HEK293 (cell line): ENCODE data around the gene PSMD5.

Experiments used
- CTCF ChIA-PET: fragments of 350-600 bp; formaldehyde crosslinking; extraction: SDS; loops from one replicate; lab custom pipeline; 2021; ENCODE audit warnings: antibody characterized with exemption; lab: Yijun Ruan, JAX
- POLR2A ChIA-PET: fragments of 300-600 bp; formaldehyde crosslinking; extraction: SDS; loops from one replicate; lab custom pipeline; 2020; ENCODE audit warnings: antibody characterized with exemption, inconsistent platforms; lab: Yijun Ruan, JAX
- H3K27ac ChIP-seq: fragments of 200-500 bp; sonication (Bioruptor generic); 2 replicates; pipeline ENCODE4 v1.5.1; 2014; ENCODE audit warnings: low read depth, low read length, control low read depth, inconsistent platforms; ENCODE audit errors: extremely low read depth
- H3K36me3 ChIP-seq, 2 experiments: fragments of 200-500 bp in 1 of 2; sonication (Bioruptor generic) in 1 of 2; 1 replicate in 1 of 2; 2 replicates in 1 of 2; pipeline ENCODE4 v1.5.1; 2014 to 2017; ENCODE audit warnings: inconsistent platforms in 2 of 2, low read length in 2 of 2; ENCODE audit not compliant: control insufficient read depth in 2 of 2, insufficient read depth in 1 of 2
- H3K4me1 ChIP-seq: fragments of 200-500 bp; sonication (Bioruptor generic); 2 replicates; pipeline ENCODE4 v1.5.1; 2014; ENCODE audit warnings: mild to moderate bottlenecking, low read length, inconsistent platforms; ENCODE audit not compliant: control insufficient read depth, insufficient read depth
- H3K4me3 ChIP-seq: 2 replicates; pipeline ENCODE4 v1.5.1; 2011; ENCODE audit warnings: low read depth, mild to moderate bottlenecking, control low read depth, low read length, moderate library complexity
- H3K9me3 ChIP-seq: fragments of 200-500 bp; sonication (Bioruptor generic); 2 replicates; pipeline ENCODE4 v1.5.1; 2014; ENCODE audit warnings: low read depth, low read length, inconsistent platforms; ENCODE audit not compliant: control insufficient read depth, insufficient read depth
- SP7 ChIP-seq: fragments of 450-650 bp; formaldehyde crosslinking; IDR thresholded peaks from 2 replicates; pipeline ENCODE4 v1.5.1; 2016; ENCODE audit warnings: missing biosample characterization, missing genetic modification characterization
- ZBTB48 ChIP-seq: fragments of 450-650 bp; formaldehyde crosslinking; IDR thresholded peaks from 2 replicates; pipeline ENCODE4 v1.5.1; 2016; ENCODE audit warnings: missing biosample characterization, missing genetic modification characterization
- ZNF175 ChIP-seq: fragments of 450-650 bp; formaldehyde crosslinking; IDR thresholded peaks from 2 replicates; pipeline ENCODE4 v1.5.1; 2016; ENCODE audit warnings: missing biosample characterization, missing genetic modification characterization
- ZNF239 ChIP-seq: fragments of 450-650 bp; formaldehyde crosslinking; IDR thresholded peaks from 2 replicates; pipeline ENCODE4 v1.5.1; 2016; ENCODE audit warnings: missing biosample characterization, missing genetic modification characterization
- ZNF24 ChIP-seq: fragments of 450-650 bp; formaldehyde crosslinking; IDR thresholded peaks from 2 replicates; pipeline ENCODE4 v1.5.1; 2016; ENCODE audit warnings: missing biosample characterization, missing genetic modification characterization
- ZNF473 ChIP-seq: fragments of 450-650 bp; formaldehyde crosslinking; IDR thresholded peaks from 2 replicates; pipeline ENCODE4 v1.5.1; 2017; ENCODE audit warnings: missing biosample characterization, missing genetic modification characterization
- ZNF529 ChIP-seq: fragments of 450-650 bp; formaldehyde crosslinking; IDR thresholded peaks from 2 replicates; pipeline ENCODE4 v1.5.1; 2017; ENCODE audit warnings: missing genetic modification characterization, missing biosample characterization; ENCODE audit not compliant: insufficient replicate concordance
- ZNF555 ChIP-seq: fragments of 450-650 bp; formaldehyde crosslinking; conservative IDR thresholded peaks from 2 replicates; pipeline ENCODE4 v1.5.1; 2017; ENCODE audit warnings: missing biosample characterization, mild to moderate bottlenecking, missing genetic modification characterization, inconsistent platforms
- ZNF600 ChIP-seq: fragments of 450-650 bp; formaldehyde crosslinking; IDR thresholded peaks from 2 replicates; pipeline ENCODE4 v1.5.1; 2016; ENCODE audit warnings: missing biosample characterization, missing genetic modification characterization
- ZNF624 ChIP-seq: fragments of 450-650 bp; formaldehyde crosslinking; IDR thresholded peaks from 2 replicates; pipeline ENCODE4 v1.5.1; 2017; ENCODE audit warnings: missing biosample characterization, missing genetic modification characterization
- ZNF768 ChIP-seq: fragments of 450-650 bp; formaldehyde crosslinking; IDR thresholded peaks from 2 replicates; pipeline ENCODE4 v1.5.1; 2018; ENCODE audit warnings: missing biosample characterization, mild to moderate bottlenecking, missing genetic modification characterization
- ZNF777 ChIP-seq: fragments of 450-650 bp; formaldehyde crosslinking; IDR thresholded peaks from 2 replicates; pipeline ENCODE4 v1.5.1; 2017; ENCODE audit warnings: missing biosample characterization, missing genetic modification characterization, borderline replicate concordance
- TF ChIP-seq, protein P1 (sequence below): fragments of 450-650 bp; formaldehyde crosslinking; IDR thresholded peaks from 2 replicates; pipeline ENCODE4 v1.5.1; 2016; ENCODE audit warnings: missing biosample characterization, missing genetic modification characterization
- TF ChIP-seq, protein P2 (sequence below): fragments of 450-650 bp; formaldehyde crosslinking; IDR thresholded peaks from 2 replicates; pipeline ENCODE4 v1.5.1; 2016; ENCODE audit warnings: missing biosample characterization, missing genetic modification characterization
- TF ChIP-seq, protein P3 (sequence below): fragments of 450-650 bp; formaldehyde crosslinking; IDR thresholded peaks from 2 replicates; pipeline ENCODE4 v1.5.1; 2017; ENCODE audit warnings: missing biosample characterization, missing genetic modification characterization
- TF ChIP-seq, protein P4 (sequence below): fragments of 450-650 bp; formaldehyde crosslinking; IDR thresholded peaks from 2 replicates; pipeline ENCODE4 v1.5.1; 2016; ENCODE audit warnings: missing biosample characterization, missing genetic modification characterization
- TF ChIP-seq, protein P5 (sequence below): fragments of 450-650 bp; formaldehyde crosslinking; conservative IDR thresholded peaks from 2 replicates; pipeline ENCODE4 v1.5.1; 2016; ENCODE audit warnings: low read depth, missing biosample characterization, missing genetic modification characterization

Gene PSMD5

DNA sequence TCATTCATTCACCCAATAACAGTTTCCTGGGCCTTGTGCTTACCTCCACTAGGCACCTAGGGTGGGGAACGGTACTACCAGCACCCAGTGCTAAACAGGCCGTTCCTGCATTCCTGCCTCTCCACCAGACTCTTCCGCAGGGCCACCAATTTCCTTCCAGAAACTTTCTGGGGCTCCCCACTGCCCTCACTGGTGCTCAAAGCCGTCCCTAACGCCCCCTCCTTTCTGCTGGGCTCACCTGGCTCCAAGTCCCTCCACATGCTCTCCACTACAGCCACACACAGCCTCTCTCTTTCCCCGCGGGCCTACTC lies 32.9 kb upstream of the PSMD5 start (continued):
- TF ChIP-seq, protein P1, sequence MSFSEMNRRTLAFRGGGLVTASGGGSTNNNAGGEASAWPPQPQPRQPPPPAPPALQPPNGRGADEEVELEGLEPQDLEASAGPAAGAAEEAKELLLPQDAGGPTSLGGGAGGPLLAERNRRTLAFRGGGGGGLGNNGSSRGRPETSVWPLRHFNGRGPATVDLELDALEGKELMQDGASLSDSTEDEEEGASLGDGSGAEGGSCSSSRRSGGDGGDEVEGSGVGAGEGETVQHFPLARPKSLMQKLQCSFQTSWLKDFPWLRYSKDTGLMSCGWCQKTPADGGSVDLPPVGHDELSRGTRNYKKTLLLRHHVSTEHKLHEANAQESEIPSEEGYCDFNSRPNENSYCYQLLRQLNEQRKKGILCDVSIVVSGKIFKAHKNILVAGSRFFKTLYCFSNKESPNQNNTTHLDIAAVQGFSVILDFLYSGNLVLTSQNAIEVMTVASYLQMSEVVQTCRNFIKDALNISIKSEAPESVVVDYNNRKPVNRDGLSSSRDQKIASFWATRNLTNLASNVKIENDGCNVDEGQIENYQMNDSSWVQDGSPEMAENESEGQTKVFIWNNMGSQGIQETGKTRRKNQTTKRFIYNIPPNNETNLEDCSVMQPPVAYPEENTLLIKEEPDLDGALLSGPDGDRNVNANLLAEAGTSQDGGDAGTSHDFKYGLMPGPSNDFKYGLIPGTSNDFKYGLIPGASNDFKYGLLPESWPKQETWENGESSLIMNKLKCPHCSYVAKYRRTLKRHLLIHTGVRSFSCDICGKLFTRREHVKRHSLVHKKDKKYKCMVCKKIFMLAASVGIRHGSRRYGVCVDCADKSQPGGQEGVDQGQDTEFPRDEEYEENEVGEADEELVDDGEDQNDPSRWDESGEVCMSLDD = no peak
- no peak for TF ChIP-seq ZNF529 (tag by site-specific recombination)
- TF ChIP-seq, all 188 proteins: peak for 2

DNA sequence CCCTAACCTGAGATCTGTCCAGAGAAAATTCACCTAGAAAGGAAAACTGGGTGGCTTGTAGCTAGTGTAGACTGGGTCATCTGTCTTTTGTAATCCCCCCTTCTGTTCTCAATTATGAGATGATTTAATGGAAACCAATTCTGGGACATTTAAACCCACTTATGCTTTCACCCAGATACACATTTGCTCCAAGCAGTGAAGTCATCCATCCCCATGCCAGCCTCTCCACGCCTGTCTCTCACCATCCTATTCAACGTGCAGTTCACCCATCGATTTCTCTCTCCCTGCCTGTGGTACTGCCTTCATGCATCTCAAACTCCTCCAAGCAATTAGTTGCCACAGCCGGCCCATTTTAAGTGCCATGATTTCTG lies 32.5 kb upstream of the PSMD5 start:
- TF ChIP-seq ZNF24 (0 out of 2 replicates have a peak, but pooled peaks have one; percentile 20), ZNF175 (tag by site-specific recombination) (no peak), ZNF624 (tag by site-specific recombination) (no peak), ZNF777 (no peak)
- TF ChIP-seq, protein P2, sequence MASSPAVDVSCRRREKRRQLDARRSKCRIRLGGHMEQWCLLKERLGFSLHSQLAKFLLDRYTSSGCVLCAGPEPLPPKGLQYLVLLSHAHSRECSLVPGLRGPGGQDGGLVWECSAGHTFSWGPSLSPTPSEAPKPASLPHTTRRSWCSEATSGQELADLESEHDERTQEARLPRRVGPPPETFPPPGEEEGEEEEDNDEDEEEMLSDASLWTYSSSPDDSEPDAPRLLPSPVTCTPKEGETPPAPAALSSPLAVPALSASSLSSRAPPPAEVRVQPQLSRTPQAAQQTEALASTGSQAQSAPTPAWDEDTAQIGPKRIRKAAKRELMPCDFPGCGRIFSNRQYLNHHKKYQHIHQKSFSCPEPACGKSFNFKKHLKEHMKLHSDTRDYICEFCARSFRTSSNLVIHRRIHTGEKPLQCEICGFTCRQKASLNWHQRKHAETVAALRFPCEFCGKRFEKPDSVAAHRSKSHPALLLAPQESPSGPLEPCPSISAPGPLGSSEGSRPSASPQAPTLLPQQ = no peak
- TF ChIP-seq, protein P3, sequence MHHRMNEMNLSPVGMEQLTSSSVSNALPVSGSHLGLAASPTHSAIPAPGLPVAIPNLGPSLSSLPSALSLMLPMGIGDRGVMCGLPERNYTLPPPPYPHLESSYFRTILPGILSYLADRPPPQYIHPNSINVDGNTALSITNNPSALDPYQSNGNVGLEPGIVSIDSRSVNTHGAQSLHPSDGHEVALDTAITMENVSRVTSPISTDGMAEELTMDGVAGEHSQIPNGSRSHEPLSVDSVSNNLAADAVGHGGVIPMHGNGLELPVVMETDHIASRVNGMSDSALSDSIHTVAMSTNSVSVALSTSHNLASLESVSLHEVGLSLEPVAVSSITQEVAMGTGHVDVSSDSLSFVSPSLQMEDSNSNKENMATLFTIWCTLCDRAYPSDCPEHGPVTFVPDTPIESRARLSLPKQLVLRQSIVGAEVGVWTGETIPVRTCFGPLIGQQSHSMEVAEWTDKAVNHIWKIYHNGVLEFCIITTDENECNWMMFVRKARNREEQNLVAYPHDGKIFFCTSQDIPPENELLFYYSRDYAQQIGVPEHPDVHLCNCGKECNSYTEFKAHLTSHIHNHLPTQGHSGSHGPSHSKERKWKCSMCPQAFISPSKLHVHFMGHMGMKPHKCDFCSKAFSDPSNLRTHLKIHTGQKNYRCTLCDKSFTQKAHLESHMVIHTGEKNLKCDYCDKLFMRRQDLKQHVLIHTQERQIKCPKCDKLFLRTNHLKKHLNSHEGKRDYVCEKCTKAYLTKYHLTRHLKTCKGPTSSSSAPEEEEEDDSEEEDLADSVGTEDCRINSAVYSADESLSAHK = no peak
- H3K27ac ChIP-seq = no peak overlapping the region
- POLR2A ChIA-PET = interaction anchor here (1.5 kb wide), 1 partner anchor 33 kb away, joined by 3 read pairs; the partner anchor contains the start of gene PSMD5

DNA sequence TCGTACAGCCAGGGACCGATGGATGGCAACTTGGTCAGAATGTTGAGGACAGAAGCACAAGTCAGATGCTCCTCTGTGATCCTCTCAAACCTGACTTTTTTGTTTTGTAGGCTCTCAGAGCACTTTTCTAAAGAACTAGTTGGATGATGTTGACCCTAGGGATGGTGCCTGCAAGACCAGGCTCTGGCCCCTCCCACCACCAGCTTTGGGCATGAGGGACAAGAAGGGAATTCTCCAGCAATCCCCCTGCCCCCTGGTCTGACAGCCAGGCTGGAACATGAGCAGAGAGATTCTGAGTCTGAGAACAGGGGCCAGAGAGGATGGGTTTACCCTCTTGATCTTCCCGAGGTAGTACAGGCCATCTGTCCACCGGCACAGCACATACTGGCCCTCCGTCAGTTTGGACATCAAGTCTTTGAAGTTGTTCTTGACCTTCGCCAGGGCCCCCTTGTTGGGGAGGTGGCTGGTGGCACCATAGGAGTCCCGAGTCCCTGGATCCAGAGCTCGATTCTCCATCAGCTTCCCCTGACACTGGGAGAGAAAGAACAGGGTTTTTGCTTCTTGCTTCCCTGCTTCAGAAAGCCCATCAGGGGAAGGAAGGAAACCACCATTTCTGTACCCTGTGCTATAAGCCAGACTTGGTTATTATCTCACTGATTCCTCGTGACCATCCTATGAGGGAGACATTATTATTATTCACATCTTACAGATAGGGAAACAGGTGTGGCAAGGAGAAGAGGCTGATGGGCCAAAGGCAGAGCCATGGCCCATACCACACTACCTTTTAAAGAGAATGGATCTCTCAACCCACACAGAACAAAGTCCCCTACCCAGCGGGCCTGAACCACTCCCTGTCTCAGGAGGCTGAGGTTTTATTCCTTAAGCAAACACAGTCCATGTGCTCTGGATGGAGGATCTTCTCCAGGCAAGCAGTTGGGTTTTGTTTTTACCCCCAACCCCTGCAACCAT lies 31.8 kb upstream of the PSMD5 start:
- Histone ChIP-seq H3K27ac (no peak overlapping the region), H3K9me3 (no peaks in the 10 kb centered on the region), H3K36me3 (peaks cover 0 to 36% of the 10 kb centered on the region in 2 experiments; a peak in 2 of 3 replicates), H3K4me1 (no peaks in the 10 kb centered on the region), H3K4me3 (no peak overlapping the region)
- CTCF ChIA-PET = interaction anchor here (0.8 to 1.2 kb wide), 2 partner anchors 62 to 252 kb away, joined by 3 read pairs; no protein-coding TSS in a partner anchor
- POLR2A ChIA-PET = interaction anchor here (1.5 kb wide), 1 partner anchor 32 kb away, joined by 3 read pairs; the partner anchor contains the start of gene PSMD5
- TF ChIP-seq ZNF239 = no peak
- TF ChIP-seq, protein P4, sequence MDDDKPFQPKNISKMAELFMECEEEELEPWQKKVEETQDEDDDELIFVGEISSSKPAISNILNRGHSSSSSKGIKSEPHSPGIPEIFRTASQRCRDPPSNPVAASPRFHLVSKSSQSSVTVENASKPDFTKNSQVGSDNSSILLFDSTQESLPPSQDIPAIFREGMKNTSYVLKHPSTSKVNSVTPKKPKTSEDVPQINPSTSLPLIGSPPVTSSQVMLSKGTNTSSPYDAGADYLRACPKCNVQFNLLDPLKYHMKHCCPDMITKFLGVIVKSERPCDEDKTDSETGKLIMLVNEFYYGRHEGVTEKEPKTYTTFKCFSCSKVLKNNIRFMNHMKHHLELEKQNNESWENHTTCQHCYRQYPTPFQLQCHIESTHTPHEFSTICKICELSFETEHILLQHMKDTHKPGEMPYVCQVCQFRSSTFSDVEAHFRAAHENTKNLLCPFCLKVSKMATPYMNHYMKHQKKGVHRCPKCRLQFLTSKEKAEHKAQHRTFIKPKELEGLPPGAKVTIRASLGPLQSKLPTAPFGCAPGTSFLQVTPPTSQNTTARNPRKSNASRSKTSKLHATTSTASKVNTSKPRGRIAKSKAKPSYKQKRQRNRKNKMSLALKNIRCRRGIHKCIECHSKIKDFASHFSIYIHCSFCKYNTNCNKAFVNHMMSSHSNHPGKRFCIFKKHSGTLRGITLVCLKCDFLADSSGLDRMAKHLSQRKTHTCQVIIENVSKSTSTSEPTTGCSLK (tag by site-specific recombination) = no peak
- TF ChIP-seq ZNF555 (tag by site-specific recombination) = no peak
- TF ChIP-seq, protein P5, sequence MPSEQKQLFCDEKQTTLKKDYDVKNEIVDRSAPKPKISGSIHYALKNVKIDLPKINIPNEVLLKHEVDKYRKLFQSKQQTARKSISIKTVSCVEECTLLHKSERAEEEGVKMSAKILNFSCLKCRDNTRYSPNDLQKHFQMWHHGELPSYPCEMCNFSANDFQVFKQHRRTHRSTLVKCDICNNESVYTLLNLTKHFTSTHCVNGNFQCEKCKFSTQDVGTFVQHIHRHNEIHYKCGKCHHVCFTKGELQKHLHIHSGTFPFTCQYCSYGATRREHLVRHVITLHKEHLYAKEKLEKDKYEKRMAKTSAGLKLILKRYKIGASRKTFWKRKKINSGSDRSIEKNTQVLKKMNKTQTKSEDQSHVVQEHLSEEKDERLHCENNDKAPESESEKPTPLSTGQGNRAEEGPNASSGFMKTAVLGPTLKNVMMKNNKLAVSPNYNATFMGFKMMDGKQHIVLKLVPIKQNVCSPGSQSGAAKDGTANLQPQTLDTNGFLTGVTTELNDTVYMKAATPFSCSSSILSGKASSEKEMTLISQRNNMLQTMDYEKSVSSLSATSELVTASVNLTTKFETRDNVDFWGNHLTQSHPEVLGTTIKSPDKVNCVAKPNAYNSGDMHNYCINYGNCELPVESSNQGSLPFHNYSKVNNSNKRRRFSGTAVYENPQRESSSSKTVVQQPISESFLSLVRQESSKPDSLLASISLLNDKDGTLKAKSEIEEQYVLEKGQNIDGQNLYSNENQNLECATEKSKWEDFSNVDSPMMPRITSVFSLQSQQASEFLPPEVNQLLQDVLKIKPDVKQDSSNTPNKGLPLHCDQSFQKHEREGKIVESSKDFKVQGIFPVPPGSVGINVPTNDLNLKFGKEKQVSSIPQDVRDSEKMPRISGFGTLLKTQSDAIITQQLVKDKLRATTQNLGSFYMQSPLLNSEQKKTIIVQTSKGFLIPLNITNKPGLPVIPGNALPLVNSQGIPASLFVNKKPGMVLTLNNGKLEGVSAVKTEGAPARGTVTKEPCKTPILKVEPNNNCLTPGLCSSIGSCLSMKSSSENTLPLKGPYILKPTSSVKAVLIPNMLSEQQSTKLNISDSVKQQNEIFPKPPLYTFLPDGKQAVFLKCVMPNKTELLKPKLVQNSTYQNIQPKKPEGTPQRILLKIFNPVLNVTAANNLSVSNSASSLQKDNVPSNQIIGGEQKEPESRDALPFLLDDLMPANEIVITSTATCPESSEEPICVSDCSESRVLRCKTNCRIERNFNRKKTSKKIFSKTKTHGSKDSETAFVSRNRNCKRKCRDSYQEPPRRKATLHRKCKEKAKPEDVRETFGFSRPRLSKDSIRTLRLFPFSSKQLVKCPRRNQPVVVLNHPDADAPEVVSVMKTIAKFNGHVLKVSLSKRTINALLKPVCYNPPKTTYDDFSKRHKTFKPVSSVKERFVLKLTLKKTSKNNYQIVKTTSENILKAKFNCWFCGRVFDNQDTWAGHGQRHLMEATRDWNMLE (tag by site-specific recombination) = no peak
- TF ChIP-seq ZNF473 (tag by site-specific recombination) = no peak
- no peak for TF ChIP-seq SP7
- no peak for TF ChIP-seq ZNF777
- TF ChIP-seq ZNF600 (tag by site-specific recombination) = no peak
- no peak for TF ChIP-seq ZBTB48 (tag by site-specific recombination)
- no peak for TF ChIP-seq ZNF768 (tag by site-specific recombination)

More for the DNA sequence above, 32.5 kb upstream of the PSMD5 start:
- CTCF ChIA-PET = interaction anchor here (1.2 kb wide), 1 partner anchor 62 kb away, joined by 3 read pairs; no protein-coding TSS in a partner anchor
- Histone ChIP-seq H3K36me3 (peaks cover 0 to 29% of the 10 kb centered on the region in 2 experiments; a peak in 2 of 3 replicates), H3K9me3 (no peaks in the 10 kb centered on the region), H3K4me3 (no peak overlapping the region), H3K4me1 (no peaks in the 10 kb centered on the region)
